Superior temporal gyrus (tissue), 1 donor: Measurements from ENCODE around the gene CDIP1.
"Not testable (repeated sequence)": the region's sequence is repeated elsewhere in the genome, so short reads cannot be mapped to it uniquely, and the experiment has no call there.

Experiments used
- DNase-seq: peaks from one replicate; pipeline ENCODE4 v3.0.0-alpha.2; 2016; ENCODE audit errors: extremely low spot score

Gene CDIP1

GRCh38 chr16:4538350-4539235 is at the start of gene CDIP1:
Gene CDIP1 (minus strand): TSS chr16:4538773. CDS start chr16:4514130, 24,643 bp downstream.
- peak; percentile 96 for DNase-seq

- no peak for DNase-seq
These were observed 47.7 kb upstream of the CDIP1 start for GRCh38 chr16:4586291-4586690.

- DNase-seq: no peak
These were observed 45.3 kb upstream of the CDIP1 start for GRCh38 chr16:4583906-4584305.

- no peak for DNase-seq
These were observed 41.7 kb upstream of the CDIP1 start for GRCh38 chr16:4580250-4580649.

GRCh38 chr16:4578961-4579530 is 40.5 kb upstream of the CDIP1 start:
- no peak for DNase-seq

GRCh38 chr16:4576008-4576407 is 37.4 kb upstream of the CDIP1 start:
- DNase-seq: no peak

- no peak for DNase-seq
These were observed 36.5 kb upstream of the CDIP1 start for GRCh38 chr16:4574919-4575705.

- DNase-seq: not testable (repeated sequence)
These were observed 35.4 kb upstream of the CDIP1 start for GRCh38 chr16:4573926-4574325.

- peak; percentile 60 for DNase-seq
These were observed 34.1 kb upstream of the CDIP1 start for GRCh38 chr16:4572715-4573114.

GRCh38 chr16:4570688-4571321 is 32.2 kb upstream of the CDIP1 start:
- no peak for DNase-seq

GRCh38 chr16:4570086-4570485 is 31.5 kb upstream of the CDIP1 start:
- DNase-seq: no peak

GRCh38 chr16:4566144-4566543 is 27.6 kb upstream of the CDIP1 start:
- no peak for DNase-seq

- DNase-seq: no peak
These were observed 26.2 kb upstream of the CDIP1 start for GRCh38 chr16:4564661-4565267.

- DNase-seq: peak; percentile 74
These were observed 23.0 kb upstream of the CDIP1 start for GRCh38 chr16:4561596-4561995.

- DNase-seq: no peak
These were observed 19.4 kb upstream of the CDIP1 start for GRCh38 chr16:4557973-4558372.

GRCh38 chr16:4556580-4556979 is 18.0 kb upstream of the CDIP1 start:
- no peak for DNase-seq

- no peak for DNase-seq
These were observed 17.5 kb upstream of the CDIP1 start, which contains the start of gene C16orf96 for GRCh38 chr16:4556112-4556511. Gene C16orf96 (plus strand): TSS chr16:4556340. CDS start chr16:4556490, 150 bp downstream.

- peak; percentile 33 for DNase-seq
These were observed 14.0 kb upstream of the CDIP1 start for GRCh38 chr16:4552541-4552940.

GRCh38 chr16:4550591-4550990 is 12.0 kb upstream of the CDIP1 start:
- no peak for DNase-seq

- no peak for DNase-seq
These were observed 9.6 kb upstream of the CDIP1 start for GRCh38 chr16:4548124-4548523.

GRCh38 chr16:4544473-4544872 is 5.9 kb upstream of the CDIP1 start:
- DNase-seq: no peak
